Endothelial cell of umbilical vein (primary cell): ENCODE data around the gene EMC8. TPM values are rescaled to one million over a fixed set of nuclear protein-coding genes. Genes with fewer than 3 reads are reported as not detected.

Experiments
- BruUV-seq: library from RNA; stranded (reverse); fragments of 400-500 nt; replicated peaks from 2 replicates; lab custom pipeline; 2021; lab: Mats Ljungman, UMichigan
- CTCF ChIA-PET: fragments of 300-600, 350-600 bp; sonication (Branson Sonifier 250); formaldehyde crosslinking; loops from one replicate; lab custom pipeline; 2021; ENCODE audit warnings: antibody characterized with exemption, inconsistent platforms; lab: Charles Lee
- POLR2A ChIA-PET: fragments of 300-600, 350-600 bp; sonication (Branson Sonifier 250); formaldehyde crosslinking; loops from one replicate; lab custom pipeline; 2021; ENCODE audit warnings: antibody characterized with exemption, inconsistent platforms; lab: Charles Lee
- DNase-seq: peaks from one replicate; pipeline ENCODE4 v3.0.0-alpha.2; 2011; ENCODE audit warnings: low read depth, low spot score
- FAIRE-seq: peaks from 2 replicates; lab custom pipeline; 2011; peaks lifted over from hg19 to GRCh38; lab: Jason Lieb, UNC
- H2AFZ ChIP-seq: 2 replicates; pipeline ENCODE4 v1.6.0; 2012; ENCODE audit warnings: low read depth, low read length, control low read depth, inconsistent platforms
- H3K27ac ChIP-seq: 2 replicates; pipeline ENCODE4 v1.5.1; 2011; ENCODE audit warnings: low read depth, mild to moderate bottlenecking, control low read depth, low read length, moderate library complexity; ENCODE audit not compliant: insufficient read depth
- H3K27me3 ChIP-seq, 2 experiments: 2 replicates each; pipeline versions ENCODE4 v1.6.0 to v1.6.1; 2011; ENCODE audit warnings: low read length in 2 of 2, mixed read lengths in 1 of 2; ENCODE audit not compliant: control insufficient read depth in 2 of 2, insufficient read depth in 2 of 2
- H3K36me3 ChIP-seq, 2 experiments: 2 replicates in 1 of 2; 3 replicates in 1 of 2; pipeline ENCODE4 v1.5.1; 2011; ENCODE audit warnings: low read length in 2 of 2, mild to moderate bottlenecking in 1 of 2, moderate library complexity in 1 of 2; ENCODE audit not compliant: control insufficient read depth in 2 of 2, insufficient read depth in 2 of 2; ENCODE audit errors: extremely low read depth in 1 of 2
- H3K4me1 ChIP-seq: 3 replicates; pipeline ENCODE4 v1.5.1; 2011; ENCODE audit warnings: mild to moderate bottlenecking, low read length; ENCODE audit not compliant: control insufficient read depth, insufficient read depth; ENCODE audit errors: extremely low read depth
- H3K4me2 ChIP-seq: 2 replicates; pipeline ENCODE4 v1.6.1; 2011; ENCODE audit warnings: low read length, control low read depth, mixed read lengths; ENCODE audit not compliant: insufficient read depth
- H3K4me3 ChIP-seq, 3 experiments: fragments of 200-600 bp in 1 of 3; sonication (generic), shearing (Covaris generic) in 1 of 3; replicated peaks in 1 of 3; 2 replicates each; pipeline ENCODE4 v1.5.1; 2011 to 2016; ENCODE audit warnings: control low read depth in 3 of 3, low read length in 3 of 3, mild to moderate bottlenecking in 2 of 3, inconsistent platforms in 1 of 3, low read depth in 1 of 3, moderate library complexity in 1 of 3; ENCODE audit not compliant: insufficient read depth in 1 of 3
- H3K79me2 ChIP-seq: 2 replicates; pipeline ENCODE4 v1.6.0; 2012; ENCODE audit warnings: low read length, inconsistent platforms; ENCODE audit not compliant: control insufficient read depth, insufficient read depth
- H3K9ac ChIP-seq: replicated peaks from 2 replicates; pipeline ENCODE3; 2011; ENCODE audit warnings: low read length, control low read depth; ENCODE audit not compliant: insufficient read depth; ENCODE audit errors: extremely low read depth
- H3K9me1 ChIP-seq: replicated peaks from 3 replicates; pipeline ENCODE4 v1.6.0; 2011; ENCODE audit warnings: mild to moderate bottlenecking, low read length; ENCODE audit not compliant: control insufficient read depth, insufficient read depth; ENCODE audit errors: extremely low read depth
- H3K9me3 ChIP-seq: replicated peaks from 2 replicates; pipeline ENCODE4 v1.5.1; 2012; ENCODE audit warnings: low read length, inconsistent platforms; ENCODE audit not compliant: control insufficient read depth, insufficient read depth
- H4K20me1 ChIP-seq: replicated peaks from 2 replicates; pipeline ENCODE3; 2011; ENCODE audit warnings: mild to moderate bottlenecking, low read length; ENCODE audit not compliant: control insufficient read depth, insufficient read depth; ENCODE audit errors: extremely low read depth
- EZH2 ChIP-seq: IDR thresholded peaks from 2 replicates; pipeline ENCODE4 v1.6.1; 2012; ENCODE audit warnings: borderline replicate concordance, low read depth, mild to moderate bottlenecking, moderate library complexity, low read length, inconsistent platforms; ENCODE audit not compliant: severe bottlenecking
- FOS ChIP-seq: IDR thresholded peaks from 2 replicates; pipeline ENCODE4 v1.6.1; 2011; ENCODE audit warnings: mild to moderate bottlenecking, low read length, moderate library complexity, borderline replicate concordance; ENCODE audit not compliant: insufficient read depth
- GATA2 ChIP-seq: IDR thresholded peaks from 2 replicates; pipeline ENCODE4 v1.7.0; 2011; ENCODE audit warnings: low read depth, mild to moderate bottlenecking, moderate library complexity, mixed read lengths, low read length; ENCODE audit not compliant: insufficient read length, insufficient read depth
- JUN ChIP-seq: IDR thresholded peaks from 2 replicates; pipeline ENCODE4 v1.6.1; 2011; ENCODE audit warnings: borderline replicate concordance, low read depth; ENCODE audit not compliant: insufficient read length, insufficient read depth
- MYC ChIP-seq: IDR thresholded peaks from one replicate; pipeline ENCODE4 v1.6.1; 2011; ENCODE audit warnings: mild to moderate bottlenecking, low read depth, low read length
- POLR2A ChIP-seq: IDR thresholded peaks from 2 replicates; pipeline ENCODE4 v1.6.1; 2012; ENCODE audit warnings: low read depth, mild to moderate bottlenecking, control low read depth, low read length
- POLR2AphosphoS5 ChIP-seq: IDR thresholded peaks from 2 replicates; pipeline ENCODE4 v1.6.1; 2012; ENCODE audit warnings: low read depth, mild to moderate bottlenecking, control low read depth, low read length, moderate library complexity; ENCODE audit not compliant: insufficient read depth
- dilution Hi-C: fragments of 300-500 bp; cut with MboI; formaldehyde crosslinking; loops from one replicate; pipeline ENCODE4 v1.15.0; 2019; ENCODE audit warnings: low sequenced_read_pairs; ENCODE audit not compliant: extremely low pct_ligation_motif_present
- intact Hi-C: fragments of 100-400 bp; cut with micrococcal nuclease; formaldehyde crosslinking; loops from one replicate; pipeline ENCODE4 v1.10.0; 2022
- polyA plus RNA-seq, 4 experiments: library from polyadenylated mRNA; depleted of rRNA in 3 of 4; stranded (reverse) in 3 of 4; unstranded in 1 of 4; fragments of >200 nt; gene quantifications; 2 replicates each; pipeline versions ENCODE4 v1.2.1 to v1.2.3, GENCODE V29; 2011 to 2012; ENCODE audit warnings: missing spikeins in 1 of 4
- total RNA-seq: library from RNA; stranded (reverse); gene quantifications from 2 replicates; pipeline ENCODE4 v1.2.3, GENCODE V29; 2021
- TF ChIP-seq, protein P1 (sequence below): IDR thresholded peaks from 2 replicates; pipeline ENCODE4 v1.6.1; 2011; ENCODE audit not compliant: insufficient read depth, insufficient read length
- TF ChIP-seq, protein P2 (sequence below), 2 donors: IDR thresholded peaks; 1 replicate in 1 of 2; 2 replicates in 1 of 2; pipeline ENCODE4 v1.5.1; 2011; ENCODE audit warnings: low read length in 2 of 2, mild to moderate bottlenecking in 2 of 2, moderate library complexity in 2 of 2, control low read depth in 1 of 2, inconsistent platforms in 1 of 2, low read depth in 1 of 2; ENCODE audit not compliant: insufficient read depth in 1 of 2; ENCODE audit errors: extremely low read depth in 1 of 2

Gene EMC8
- total and polyA plus RNA-seq, 2 donors (not counting 3 experiments of a cell fraction or from before 2014, with no cell fraction given) = 51.2 to 59.6 TPM

DNA sequence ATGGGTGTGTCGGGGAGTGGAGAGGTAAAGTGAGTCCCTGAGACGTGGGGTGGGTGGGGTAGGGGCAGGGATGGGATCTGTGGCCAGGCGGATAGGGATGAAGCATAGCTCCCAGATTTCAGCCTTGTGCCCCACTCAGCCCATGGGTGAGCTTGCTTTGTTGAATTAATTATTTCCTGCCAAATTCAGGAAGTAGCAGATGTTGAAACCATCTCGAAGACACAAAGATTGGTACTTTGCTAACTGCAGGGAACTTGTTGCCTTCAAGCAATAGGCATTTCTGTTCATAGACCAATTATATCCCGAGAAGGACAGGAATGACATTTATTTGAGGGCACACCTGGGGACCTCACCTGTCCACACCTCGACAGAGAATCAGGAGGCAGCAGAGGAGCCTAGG is 37.5 kb downstream of the EMC8 start:
- H2AFZ ChIP-seq = no peak overlapping the region
- no peaks in the 10 kb centered on the region for H3K27me3 ChIP-seq
- H3K27ac ChIP-seq = no peak overlapping the region
- no peaks in the 10 kb centered on the region for H3K9me3 ChIP-seq
- dilution Hi-C loops = no loop called here
- no peaks in the 10 kb centered on the region for H3K9me1 ChIP-seq
- no peak overlapping the region for H3K9ac ChIP-seq
- FAIRE-seq (no peak), DNase-seq (no peak)
- H3K36me3 ChIP-seq = no peaks in the 10 kb centered on the region
- no peaks in the 10 kb centered on the region for H3K79me2 ChIP-seq
- H3K4me1 ChIP-seq = no peaks in the 10 kb centered on the region
- TF ChIP-seq POLR2AphosphoS5 (no peak), GATA2 (no peak), JUN (no peak), POLR2A (no peak), FOS (no peak), MYC (no peak), EZH2 (no peak)
- TF ChIP-seq, protein P1, sequence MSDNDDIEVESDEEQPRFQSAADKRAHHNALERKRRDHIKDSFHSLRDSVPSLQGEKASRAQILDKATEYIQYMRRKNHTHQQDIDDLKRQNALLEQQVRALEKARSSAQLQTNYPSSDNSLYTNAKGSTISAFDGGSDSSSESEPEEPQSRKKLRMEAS = no peak
- TF ChIP-seq, protein P2, sequence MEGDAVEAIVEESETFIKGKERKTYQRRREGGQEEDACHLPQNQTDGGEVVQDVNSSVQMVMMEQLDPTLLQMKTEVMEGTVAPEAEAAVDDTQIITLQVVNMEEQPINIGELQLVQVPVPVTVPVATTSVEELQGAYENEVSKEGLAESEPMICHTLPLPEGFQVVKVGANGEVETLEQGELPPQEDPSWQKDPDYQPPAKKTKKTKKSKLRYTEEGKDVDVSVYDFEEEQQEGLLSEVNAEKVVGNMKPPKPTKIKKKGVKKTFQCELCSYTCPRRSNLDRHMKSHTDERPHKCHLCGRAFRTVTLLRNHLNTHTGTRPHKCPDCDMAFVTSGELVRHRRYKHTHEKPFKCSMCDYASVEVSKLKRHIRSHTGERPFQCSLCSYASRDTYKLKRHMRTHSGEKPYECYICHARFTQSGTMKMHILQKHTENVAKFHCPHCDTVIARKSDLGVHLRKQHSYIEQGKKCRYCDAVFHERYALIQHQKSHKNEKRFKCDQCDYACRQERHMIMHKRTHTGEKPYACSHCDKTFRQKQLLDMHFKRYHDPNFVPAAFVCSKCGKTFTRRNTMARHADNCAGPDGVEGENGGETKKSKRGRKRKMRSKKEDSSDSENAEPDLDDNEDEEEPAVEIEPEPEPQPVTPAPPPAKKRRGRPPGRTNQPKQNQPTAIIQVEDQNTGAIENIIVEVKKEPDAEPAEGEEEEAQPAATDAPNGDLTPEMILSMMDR (IDR thresholded peaks at IDR 0.05; ENCODE audit: extremely low read depth in 1 of 2, insufficient read depth in 1 of 2, low read depth in 1 of 2, low read length in 2 of 2) = no peak
- POLR2A ChIA-PET = no interaction called here
- no peak overlapping the region for H3K4me3 ChIP-seq
- H3K4me2 ChIP-seq = no peak overlapping the region
- intact Hi-C loops = no loop called here
- CTCF ChIA-PET = interaction anchor here (0.9 to 2.2 kb wide), 2 partner anchors 86 to 102 kb away, joined by 4 to 14 read pairs; no protein-coding TSS in a partner anchor
- no peaks in the 10 kb centered on the region for H4K20me1 ChIP-seq
- BruUV-seq = no TSS peak
